Measurements from ENCODE around the gene OR52K1.
"Not testable (repeated sequence)": the region's sequence is repeated elsewhere in the genome, so short reads cannot be mapped to it uniquely, and the experiment has no call there.

OR52K1 gene

GRCh38 chr11:4482445-4482844, at the start of gene OR52K1:
Gene OR52K1 (plus strand): TSS chr11:4482646. CDS start chr11:4488901, 6,255 bp downstream.
- no peak for DNase-seq

GRCh38 chr11:4433856-4434255, 48.6 kb upstream of the OR52K1 start:
- no peak for DNase-seq

- no peak for DNase-seq
Measured at GRCh38 chr11:4436411-4436810, 46.0 kb upstream of the OR52K1 start.

GRCh38 chr11:4441515-4441914, 40.9 kb upstream of the OR52K1 start:
- DNase-seq = no peak

- no peak for DNase-seq
Measured at GRCh38 chr11:4443232-4443891, 39.1 kb upstream of the OR52K1 start.

GRCh38 chr11:4448995-4449394, 33.5 kb upstream of the OR52K1 start, which contains the start of gene OR52K2:
Gene OR52K2 (plus strand): TSS chr11:4449295. CDS start chr11:4449340, 45 bp downstream.
- DNase-seq = no peak

- no peak for DNase-seq
Measured at GRCh38 chr11:4453118-4453517, 29.3 kb upstream of the OR52K1 start.

- DNase-seq = no peak
Measured at GRCh38 chr11:4454021-4454420, 28.4 kb upstream of the OR52K1 start.

GRCh38 chr11:4455419-4455818, 27.0 kb upstream of the OR52K1 start:
- DNase-seq = no peak

GRCh38 chr11:4459500-4459899, 22.9 kb upstream of the OR52K1 start:
- DNase-seq = peak; percentile 8

GRCh38 chr11:4460151-4460550, 22.3 kb upstream of the OR52K1 start:
- DNase-seq = no peak

GRCh38 chr11:4464216-4465159, 18.0 kb upstream of the OR52K1 start:
- DNase-seq = no peak

GRCh38 chr11:4465407-4465806, 17.0 kb upstream of the OR52K1 start:
- no peak for DNase-seq

- DNase-seq = no peak
Measured at GRCh38 chr11:4466131-4466870, 16.1 kb upstream of the OR52K1 start.

GRCh38 chr11:4466871-4467442, 15.5 kb upstream of the OR52K1 start:
- no peak for DNase-seq

GRCh38 chr11:4467811-4468606, 14.4 kb upstream of the OR52K1 start:
- no peak for DNase-seq

- DNase-seq = no peak
Measured at GRCh38 chr11:4479644-4480043, 2.8 kb upstream of the OR52K1 start.

- DNase-seq = no peak
Measured at GRCh38 chr11:4480577-4481239, 1.7 kb upstream of the OR52K1 start.

- no peak for DNase-seq
Measured at GRCh38 chr11:4481240-4481582, 1.2 kb upstream of the OR52K1 start.

- no peak for DNase-seq
Measured at GRCh38 chr11:4484310-4484709, 1.9 kb downstream of the OR52K1 start.

- not testable (repeated sequence) for DNase-seq
Measured at GRCh38 chr11:4491405-4491804, 9.0 kb downstream of the OR52K1 start.

Data from NK-92 treated with Interleukin-12 subunit alpha and Interleukin-12 subunit beta, amount 100 ng/mL, for 24 hours (cell line).